HG03521 (cell line): ENCODE results near the gene ANKRD45.
"Not testable (repeated sequence)": the region's sequence is repeated elsewhere in the genome, so short reads cannot be mapped to it uniquely, and the experiment has no call there.

Experiments used
- ATAC-seq: cut with Tn5 transposase; IDR thresholded peaks from one replicate; pipeline ENCODE4 v1.9.1; 2021; ENCODE audit warnings: mild to moderate bottlenecking, moderate library complexity; ENCODE audit not compliant: unreplicated experiment

ANKRD45 gene

GRCh38 chr1:173669491-173669941, at the start of gene ANKRD45:
Gene ANKRD45, minus strand, starts transcription at chr1:173669851. Its CDS starts 10,433 bp downstream, at chr1:173659418.
- no peak for ATAC-seq

- ATAC-seq, result no peak
Observed at GRCh38 chr1:173717238-173717637, 47.6 kb upstream of the ANKRD45 start.

GRCh38 chr1:173715538-173715844, 45.8 kb upstream of the ANKRD45 start:
- ATAC-seq, result no peak

- ATAC-seq, result peak; percentile 92
Observed at GRCh38 chr1:173714759-173715537, 45.3 kb upstream of the ANKRD45 start, which contains the start of gene KLHL20. Gene KLHL20, plus strand, starts transcription at chr1:173714981. Its CDS starts 1,063 bp downstream, at chr1:173716044.

GRCh38 chr1:173714441-173714758, 44.7 kb upstream of the ANKRD45 start:
- ATAC-seq, result no peak

GRCh38 chr1:173708787-173709186, 39.1 kb upstream of the ANKRD45 start:
- ATAC-seq, result no peak

GRCh38 chr1:173705117-173705516, 35.5 kb upstream of the ANKRD45 start:
- ATAC-seq, result no peak

GRCh38 chr1:173702736-173703135, 33.1 kb upstream of the ANKRD45 start:
- ATAC-seq, result no peak

GRCh38 chr1:173701299-173701698, 31.6 kb upstream of the ANKRD45 start:
- ATAC-seq, result not testable (repeated sequence)

- no peak for ATAC-seq
Observed at GRCh38 chr1:173693238-173693637, 23.6 kb upstream of the ANKRD45 start.

- no peak for ATAC-seq
Observed at GRCh38 chr1:173688300-173688699, 18.6 kb upstream of the ANKRD45 start.

- ATAC-seq, result not testable (repeated sequence)
Observed at GRCh38 chr1:173685121-173685520, 15.5 kb upstream of the ANKRD45 start.

GRCh38 chr1:173683838-173684237, 14.2 kb upstream of the ANKRD45 start:
- not testable (repeated sequence) for ATAC-seq

GRCh38 chr1:173682184-173682583, 12.5 kb upstream of the ANKRD45 start:
- no peak for ATAC-seq

- ATAC-seq, result not testable (repeated sequence)
Observed at GRCh38 chr1:173680152-173680551, 10.5 kb upstream of the ANKRD45 start.

GRCh38 chr1:173674496-173674895, 4.8 kb upstream of the ANKRD45 start:
- not testable (repeated sequence) for ATAC-seq

GRCh38 chr1:173666646-173667045, 3.0 kb downstream of the ANKRD45 start:
- ATAC-seq, result no peak

- ATAC-seq, result no peak
Observed at GRCh38 chr1:173663159-173663558, 6.5 kb downstream of the ANKRD45 start.

- ATAC-seq, result no peak
Observed at GRCh38 chr1:173661763-173662162, 7.9 kb downstream of the ANKRD45 start.

GRCh38 chr1:173661271-173661670, 8.4 kb downstream of the ANKRD45 start:
- ATAC-seq, result no peak

- ATAC-seq, result no peak
Observed at GRCh38 chr1:173660306-173660705, 9.3 kb downstream of the ANKRD45 start.

- ATAC-seq, result no peak
Observed at GRCh38 chr1:173648880-173649605, 20.6 kb downstream of the ANKRD45 start.
